H4 (cell line): ENCODE results near the gene DNMT3A. TPM values are rescaled to one million over a fixed set of nuclear protein-coding genes. Genes with fewer than 3 reads are reported as not detected.

Experiments used
- DNase-seq: peaks from one replicate; pipeline ENCODE4 v3.0.0-alpha.2; 2015; ENCODE audit warnings: low spot score
- total RNA-seq: library from RNA; depleted of rRNA; stranded (reverse); fragments of >200 nt; shearing (Covaris generic); gene quantifications from 2 replicates; pipeline ENCODE4 v1.2.3, GENCODE V29; 2014

DNMT3A gene
- total RNA-seq, 1 experiment from 2014 or later, result 2.4 TPM

DNA sequence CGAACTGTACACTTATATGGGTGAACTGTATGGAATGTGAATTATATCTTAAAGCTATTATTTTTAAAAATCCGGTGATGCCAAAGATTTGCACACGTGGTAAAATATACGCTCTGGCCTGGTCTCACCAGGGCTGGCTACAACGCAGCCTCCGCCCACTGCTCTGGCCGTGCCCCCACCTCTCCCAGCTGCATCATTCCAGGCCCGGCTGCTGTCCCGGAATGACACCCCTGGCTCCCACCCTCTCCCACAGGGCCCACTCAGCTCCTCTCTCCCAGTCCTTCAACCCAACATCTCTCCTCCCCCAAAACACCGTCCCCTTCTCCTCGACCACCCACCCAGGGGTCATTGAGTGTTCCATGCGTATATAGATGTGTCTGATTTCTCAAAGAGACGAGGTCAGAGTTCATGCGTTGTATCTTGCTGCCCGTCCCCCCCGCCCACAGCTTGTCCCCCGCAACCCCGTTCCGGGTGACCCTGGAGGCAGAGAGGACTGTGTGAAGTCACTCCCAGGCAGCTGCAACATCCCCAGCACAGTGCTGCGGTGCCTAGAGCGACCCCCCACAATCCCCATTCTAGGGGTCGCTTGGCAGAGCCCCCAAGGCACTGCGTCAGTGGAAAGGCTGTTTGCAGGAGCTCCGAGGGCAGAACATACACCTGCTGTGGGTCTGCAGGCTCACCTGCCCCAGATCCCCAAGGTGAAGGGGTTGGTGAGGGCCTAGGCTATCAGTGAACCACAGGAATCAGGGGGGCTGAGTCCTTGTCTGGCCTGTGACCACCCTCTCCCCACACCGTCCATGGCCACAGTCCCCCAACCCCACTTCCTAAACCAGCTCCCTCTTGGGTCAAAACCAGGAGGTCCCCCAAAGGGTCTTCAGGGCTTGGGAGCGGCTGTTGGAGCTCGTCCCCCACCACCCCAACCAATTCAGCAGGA, 13.3 kb downstream of the DNMT3A start:
- no peak for DNase-seq

DNA sequence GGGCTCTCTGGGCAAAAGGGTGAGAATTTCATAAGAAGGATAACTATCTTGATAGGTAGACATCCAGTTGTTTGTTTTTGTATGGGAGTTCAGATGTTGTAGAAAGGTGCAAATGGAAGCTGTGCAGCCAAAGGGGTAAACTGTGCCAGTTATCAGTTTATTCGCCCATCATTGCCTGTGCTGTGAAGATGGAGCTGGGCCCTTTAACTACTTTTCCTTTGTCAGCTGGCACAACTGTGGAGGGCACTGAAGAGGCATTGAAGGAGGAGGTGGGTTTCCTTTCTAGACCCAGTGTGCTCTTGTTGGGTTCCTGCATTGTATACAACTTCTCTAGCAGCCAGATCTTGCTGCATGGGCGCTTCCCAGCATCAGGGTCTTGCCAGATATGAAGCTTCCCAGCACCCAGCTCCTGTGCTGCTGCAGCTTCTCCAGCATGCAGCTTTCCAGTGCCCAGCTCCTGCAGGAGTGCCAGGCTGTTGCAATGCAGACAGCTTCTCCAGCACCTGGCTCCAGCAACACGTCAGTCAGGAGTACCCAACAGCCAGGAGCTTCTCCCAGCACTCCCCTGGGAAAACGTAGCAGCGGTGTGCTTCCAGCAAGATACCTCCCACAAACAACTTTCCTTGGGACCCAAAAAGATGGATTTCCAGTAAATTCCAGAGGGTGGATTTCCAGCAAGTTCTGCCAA, 15.3 kb downstream of the DNMT3A start:
- DNase-seq, result no peak

DNA sequence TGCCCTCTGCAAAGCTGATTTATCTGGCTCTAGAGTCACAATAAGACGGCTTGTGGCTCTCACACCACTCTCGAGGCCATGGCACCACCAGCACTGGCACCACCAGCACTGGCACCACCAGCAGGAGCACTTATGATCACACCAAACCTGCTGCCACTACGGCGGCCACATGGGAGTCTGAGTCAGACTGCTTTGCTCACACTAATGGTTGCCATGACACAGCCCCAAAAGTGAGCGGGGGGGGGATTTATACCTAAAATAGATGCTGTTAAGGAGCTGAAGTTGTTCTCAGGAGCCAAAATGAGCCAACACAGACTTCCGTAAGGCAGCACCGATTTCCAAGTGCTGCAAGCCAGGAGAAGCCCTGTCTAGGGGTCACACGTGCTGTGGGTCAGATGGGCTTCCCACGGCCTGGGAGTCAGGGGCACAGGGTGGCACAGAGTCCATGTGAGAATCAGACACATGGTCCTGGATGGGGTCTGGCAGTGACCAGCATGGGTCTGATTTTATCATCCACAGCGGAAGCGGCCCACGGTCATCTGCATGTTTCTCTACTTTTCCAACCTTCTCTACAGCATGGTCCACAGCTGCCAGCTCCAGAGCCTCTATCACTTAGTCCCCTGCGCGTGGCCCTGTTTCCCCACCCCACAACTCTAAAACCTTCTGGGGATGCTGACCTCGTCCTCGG, 16.7 kb downstream of the DNMT3A start:
- DNase-seq, result no peak

DNA sequence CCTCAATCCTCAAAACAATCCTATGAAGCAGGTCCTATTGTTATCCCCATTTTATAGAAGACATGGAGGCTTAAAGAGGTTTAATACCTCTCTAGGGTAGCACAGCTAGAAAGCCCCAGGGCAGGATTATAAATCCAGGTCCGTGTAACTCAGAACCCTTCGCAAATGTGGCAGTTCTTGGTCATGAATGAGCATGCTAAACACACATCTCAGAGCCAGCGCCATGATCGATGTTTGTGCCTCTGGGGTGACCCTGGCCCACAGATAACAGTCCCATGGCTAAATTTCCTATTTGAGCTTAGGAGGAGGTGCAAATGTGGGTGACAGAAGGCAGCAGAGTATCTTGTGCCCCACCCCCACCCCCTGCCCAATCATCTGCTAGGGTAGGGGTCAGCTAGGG, 17.5 kb downstream of the DNMT3A start:
- no peak for DNase-seq

DNA sequence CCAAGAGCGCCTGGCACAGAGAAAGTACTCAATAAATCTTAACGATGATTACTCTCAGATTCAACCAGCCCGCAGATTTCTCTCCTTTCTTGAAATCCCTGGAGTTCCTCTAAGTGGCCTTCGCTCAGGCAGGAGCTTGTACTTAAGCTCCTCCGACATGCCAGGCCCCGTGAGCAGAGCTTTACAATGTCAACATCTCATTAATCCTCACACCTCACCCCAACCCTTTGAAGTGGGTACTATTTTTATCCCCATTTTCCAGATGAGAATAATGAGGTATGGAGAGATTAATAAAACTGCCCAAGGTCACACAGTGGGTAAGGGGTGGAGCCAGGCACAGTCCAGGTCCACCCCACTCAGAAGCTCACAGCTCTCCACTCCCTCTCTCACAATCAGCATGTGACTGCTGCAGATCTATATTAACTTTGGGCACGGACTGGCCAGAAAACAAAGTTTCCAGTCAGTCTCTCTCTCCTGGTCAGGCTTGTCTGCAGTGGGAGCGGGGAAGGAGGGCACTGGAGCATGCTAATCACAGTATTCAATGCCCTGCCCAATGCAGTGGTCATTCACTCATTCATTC, 18.0 kb downstream of the DNMT3A start:
- DNase-seq, result no peak

DNA sequence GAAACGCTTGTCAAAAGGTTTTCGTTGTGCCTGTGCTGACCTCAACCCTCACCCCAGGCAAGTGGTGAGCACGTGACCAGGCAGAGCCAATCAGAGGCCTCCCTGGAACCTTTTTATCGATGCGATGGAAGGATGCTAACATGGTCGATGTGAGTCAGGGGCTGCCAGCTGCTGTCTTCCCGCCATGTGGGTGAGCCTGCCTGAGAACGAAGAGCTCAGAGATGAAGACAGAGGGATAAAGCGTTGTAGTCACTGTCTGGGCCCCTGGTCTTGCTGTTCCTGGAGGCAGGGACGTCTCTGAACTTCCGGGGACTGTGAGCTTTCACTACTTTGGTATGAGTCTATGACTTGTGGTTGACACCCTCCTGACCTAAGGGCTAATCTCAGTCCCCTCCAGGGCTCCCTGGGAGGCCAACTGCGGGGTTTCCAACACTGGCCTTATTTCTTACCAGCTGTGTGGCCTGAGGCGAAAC, 18.6 kb downstream of the DNMT3A start:
- DNase-seq, result no peak

DNA sequence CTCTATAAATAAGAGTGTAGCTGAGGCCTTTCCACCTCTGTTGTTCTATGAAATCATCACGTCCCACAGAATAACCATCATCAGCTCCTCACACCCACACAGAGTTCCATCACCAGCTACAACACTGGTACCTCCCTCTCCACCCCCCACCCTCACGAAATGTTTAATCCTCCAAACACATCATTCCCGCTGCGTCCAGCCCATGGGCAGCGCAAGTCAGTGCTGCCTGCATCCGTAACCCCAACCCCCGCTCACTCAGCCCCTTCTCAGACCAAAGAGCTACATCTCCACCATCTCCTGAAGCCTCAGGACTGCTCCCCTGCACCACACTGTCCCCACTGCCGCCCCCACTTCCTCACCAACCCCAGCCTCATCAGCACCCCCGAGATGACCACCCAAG, 19.4 kb downstream of the DNMT3A start:
- no peak for DNase-seq

DNA sequence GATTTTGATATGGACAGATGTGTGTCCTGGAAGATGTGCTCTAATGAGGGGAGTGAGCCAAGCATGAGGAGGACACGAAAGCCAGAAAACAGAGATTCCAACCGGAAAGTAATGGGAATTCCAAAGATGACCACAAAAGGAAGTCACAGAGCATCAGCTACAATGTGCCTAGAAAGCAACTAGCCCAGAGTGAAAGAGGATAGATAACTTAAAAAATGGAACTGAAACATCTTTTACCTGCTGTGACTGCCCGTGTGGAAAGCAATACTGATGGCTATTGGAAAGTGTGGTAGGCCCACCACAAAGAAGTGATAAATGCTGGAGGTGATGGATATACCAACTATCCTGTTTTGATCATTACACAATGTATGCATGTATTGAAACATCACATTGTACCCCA, 21.6 kb downstream of the DNMT3A start:
- DNase-seq, result no peak

DNA sequence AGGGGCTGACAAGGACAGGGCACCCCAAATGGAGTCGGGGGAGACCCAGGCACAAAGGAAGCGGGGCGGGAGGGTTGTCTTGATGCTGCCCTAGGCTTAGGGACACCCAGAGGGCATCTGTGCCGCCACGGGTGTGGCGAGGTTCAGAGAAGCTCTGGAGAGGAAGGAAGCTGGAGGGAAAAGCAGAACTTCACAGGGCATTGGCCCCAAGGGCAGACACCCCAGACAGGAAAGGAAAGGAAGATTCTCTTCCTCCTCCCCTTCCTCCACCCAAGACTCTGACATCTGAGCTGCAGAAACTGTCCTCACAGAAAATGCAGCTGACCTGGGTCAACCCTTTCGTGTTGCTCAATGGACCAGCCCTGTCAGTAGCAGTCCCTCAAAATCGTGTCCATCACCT, 25.6 kb downstream of the DNMT3A start:
- DNase-seq, result no peak

DNA sequence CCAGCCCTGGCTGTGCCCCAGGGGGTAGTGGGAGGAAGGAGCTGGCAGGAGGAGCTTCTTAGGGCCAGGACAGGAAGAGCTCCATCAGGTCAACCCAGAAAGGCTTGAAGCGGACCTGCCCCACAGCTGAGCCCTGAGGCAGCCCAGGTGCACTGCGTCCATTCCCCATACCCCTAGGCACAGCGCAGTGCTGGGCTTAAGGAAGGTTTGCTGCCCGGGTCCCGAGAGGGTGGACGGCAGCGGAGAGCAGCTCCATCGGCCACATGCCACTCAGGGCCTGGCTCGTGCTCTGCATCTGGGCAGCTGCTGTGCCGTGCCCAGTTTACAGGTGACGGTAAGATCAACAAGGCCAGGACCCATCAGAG, 26.4 kb downstream of the DNMT3A start:
- DNase-seq, result no peak

DNA sequence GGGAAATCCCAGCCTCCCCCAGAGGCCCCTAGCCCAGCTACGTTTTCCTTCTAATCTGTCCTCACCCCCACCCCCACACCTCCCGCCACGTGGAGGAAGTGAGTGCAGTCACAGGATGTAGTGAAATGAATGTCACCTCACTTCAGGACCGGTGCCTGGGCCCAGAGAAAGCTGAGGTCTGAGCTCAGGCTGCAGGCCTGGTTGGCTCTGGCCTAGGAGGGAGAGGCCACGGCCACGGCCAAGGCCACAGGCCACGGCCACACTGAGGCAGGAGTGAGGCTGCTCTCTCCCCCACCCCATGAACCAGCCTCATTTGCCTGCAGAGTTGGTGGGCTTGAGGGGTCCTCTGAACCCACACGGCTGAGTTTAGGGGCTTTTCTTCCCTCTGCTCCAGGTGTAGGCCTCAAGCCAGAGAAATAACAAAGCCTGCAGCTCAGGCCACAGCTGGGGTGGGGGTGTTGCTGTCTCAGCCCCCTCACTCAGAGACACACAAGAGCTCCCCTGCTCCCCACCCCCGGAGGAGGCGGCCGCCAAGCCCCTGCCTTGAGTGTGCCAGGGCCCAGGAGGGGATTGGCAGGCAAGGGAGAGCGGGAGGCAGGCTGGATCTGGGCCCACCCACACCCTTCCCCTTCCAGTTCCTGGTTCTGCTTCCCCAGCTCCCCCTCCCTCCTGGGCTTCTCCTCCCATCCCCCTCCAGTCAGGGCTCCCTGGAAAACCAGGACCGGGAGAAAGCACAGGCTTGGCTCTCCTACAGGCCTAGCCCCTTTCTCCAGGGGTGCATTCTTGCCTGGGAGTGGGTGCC, 27.0 kb downstream of the DNMT3A start:
- DNase-seq, result no peak

DNA sequence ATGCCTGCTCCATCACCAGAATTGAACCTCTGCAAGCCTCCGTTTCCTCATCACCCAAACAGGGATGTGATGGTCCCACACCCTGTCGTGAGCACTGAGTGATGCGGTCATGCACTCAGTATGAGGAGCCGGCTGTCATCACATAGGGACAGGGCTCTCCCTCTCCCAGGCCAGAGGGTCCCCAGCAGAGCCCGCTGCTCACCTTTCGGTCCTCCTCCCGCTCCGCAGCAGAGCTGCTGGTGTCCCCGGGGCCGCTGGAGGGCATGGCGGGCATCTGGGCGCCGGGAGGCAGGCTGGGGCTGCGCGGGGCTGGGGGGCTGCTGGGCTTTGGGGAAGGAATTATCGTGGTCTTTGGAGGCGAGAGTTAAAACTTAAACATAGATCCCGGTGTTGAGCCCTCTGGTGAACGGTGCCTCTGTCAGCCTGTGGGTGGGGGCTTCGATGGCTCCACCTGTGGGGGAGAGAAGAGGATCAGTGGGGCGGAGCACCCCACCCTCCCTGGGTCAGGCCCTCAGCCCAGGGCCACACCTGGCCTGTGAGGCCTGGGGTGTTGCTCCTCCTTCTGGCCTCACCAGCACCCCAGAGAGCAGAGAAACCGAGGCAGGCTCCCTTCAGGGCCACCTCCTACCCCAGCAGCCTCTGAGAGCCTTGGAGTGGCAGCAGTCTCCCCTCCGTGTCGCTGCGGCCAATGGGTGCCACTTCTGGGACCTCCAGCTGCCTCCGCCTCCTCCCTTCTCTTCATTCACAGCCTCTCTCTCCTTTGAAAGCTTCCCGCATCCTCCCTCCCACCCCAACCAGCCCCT, 27.8 kb downstream of the DNMT3A start:
- no peak for DNase-seq

DNA sequence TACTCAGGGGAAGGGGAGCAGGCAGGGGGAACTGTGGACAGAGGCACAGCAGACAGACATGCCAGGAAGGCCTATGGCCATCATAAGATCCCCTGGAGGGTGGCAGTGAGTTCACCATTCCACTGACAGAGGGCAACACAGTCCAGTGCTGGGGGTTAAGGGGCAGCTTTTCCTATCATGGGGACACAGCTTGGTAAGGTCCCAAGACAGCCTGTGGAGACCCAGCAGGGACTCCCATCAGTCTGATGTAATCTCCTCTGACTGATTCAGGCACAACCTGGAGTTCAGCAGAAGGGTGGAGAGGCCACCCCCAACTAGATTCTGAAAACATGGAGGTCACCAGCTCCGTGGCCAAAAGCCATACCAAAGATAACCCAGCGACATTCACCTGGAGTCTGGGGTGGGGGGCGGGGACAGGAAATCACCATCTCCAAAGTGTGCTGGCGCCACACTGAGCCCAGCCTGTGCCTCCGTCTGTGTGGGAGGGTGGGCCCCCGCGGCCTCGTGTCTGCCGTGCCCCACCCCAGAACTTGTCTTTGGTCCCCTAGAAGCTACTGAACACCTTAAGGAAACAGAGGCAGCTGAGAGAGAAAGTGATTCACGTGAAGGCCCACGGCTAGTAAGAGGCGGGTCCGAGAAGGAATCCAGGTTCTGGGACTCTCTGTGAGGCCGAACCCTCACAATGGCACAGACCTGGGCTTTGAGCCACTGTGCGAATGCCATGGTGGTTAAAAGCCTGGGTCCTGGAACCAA, 28.6 kb downstream of the DNMT3A start:
- no peak for DNase-seq

DNA sequence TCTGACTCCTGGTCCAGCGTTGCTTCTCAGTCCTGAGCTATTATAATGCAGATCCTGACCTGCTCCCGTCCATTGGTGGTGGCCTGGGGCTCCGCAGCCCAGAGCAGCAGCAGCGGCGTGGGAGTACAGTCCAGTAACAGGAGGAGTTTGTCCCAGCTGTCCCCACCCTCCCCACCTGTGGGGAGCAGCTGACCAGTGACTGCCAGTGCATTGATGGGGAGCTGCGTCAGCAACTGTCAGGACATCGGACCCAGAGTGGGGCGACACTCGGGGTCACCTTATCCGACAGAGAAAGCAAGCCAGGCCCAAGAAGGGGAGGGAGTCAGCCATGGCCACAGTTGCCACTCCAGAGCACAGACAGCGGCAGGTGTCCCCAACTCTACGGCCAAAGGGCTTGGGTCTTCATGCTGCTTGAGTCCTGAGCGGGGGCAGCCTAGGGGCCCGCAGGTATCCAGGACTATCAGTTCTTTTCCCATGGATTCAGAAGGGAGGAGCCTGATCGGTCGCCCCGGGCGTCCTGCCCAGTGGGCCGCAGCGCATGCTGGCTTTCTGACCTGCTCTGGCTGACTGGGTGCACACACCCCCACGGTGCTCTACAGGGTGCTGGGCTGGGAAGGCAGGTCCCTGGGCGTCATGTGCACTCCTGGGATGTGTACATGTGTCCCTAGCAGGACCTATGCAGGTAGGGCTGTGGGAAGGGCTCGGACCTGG, 29.7 kb downstream of the DNMT3A start:
- DNase-seq, result no peak

DNA sequence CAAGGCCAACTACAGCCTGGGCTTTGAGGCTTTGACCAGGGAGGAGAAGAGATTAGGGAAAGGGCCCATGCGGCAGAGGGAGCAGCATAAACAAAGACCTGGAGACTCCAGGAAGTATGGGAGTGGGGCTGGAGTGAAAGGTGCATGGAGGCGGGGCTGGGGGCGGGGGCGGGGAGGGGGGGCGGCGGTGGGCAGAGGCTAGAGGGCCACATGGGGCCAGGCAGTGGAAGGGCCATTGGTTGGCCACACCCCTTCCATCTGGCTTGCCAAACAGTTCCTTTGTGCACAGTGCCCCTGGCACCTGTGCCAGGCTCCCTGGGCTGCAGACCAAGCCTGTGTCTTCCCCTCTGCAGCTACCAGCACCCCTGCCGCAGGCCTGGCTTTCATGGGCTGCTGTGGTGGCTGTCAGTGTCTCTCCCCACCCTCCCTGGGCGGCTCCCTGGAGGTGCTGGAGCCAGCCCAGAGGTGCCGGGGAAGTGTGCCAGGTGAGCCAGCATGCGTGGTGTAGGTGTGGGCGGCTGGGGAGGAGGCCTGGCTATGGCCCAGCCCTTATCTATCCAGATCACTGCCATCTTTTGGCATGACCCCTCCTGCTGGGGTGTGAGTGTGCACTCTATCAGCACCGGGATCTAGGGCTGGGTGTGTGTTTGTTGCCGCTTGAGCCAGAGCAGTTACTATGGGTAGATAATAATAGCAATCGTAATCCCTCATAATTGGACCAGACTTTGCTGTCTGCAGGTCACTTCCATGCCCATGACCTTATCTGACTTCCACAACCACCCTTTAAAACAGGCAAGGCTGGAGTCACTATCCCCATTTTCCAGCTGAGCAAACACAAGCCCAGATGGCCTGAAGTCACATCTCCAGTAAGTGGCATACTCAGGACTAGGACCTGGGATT, 30.5 kb downstream of the DNMT3A start:
- no peak for DNase-seq

DNA sequence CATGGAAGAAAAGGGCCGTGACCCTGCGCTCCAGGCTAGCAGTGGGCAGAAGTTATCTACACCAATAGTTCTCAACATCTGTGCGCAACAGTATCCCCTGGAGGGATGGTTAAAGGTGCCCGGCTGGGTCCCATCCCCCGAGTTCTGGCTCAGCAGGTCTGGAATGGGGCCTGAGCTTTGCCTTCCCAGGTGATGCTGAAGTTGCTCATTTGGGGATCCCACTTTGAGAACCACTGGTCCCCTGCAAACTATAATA, 31.1 kb downstream of the DNMT3A start:
- no peak for DNase-seq

DNA sequence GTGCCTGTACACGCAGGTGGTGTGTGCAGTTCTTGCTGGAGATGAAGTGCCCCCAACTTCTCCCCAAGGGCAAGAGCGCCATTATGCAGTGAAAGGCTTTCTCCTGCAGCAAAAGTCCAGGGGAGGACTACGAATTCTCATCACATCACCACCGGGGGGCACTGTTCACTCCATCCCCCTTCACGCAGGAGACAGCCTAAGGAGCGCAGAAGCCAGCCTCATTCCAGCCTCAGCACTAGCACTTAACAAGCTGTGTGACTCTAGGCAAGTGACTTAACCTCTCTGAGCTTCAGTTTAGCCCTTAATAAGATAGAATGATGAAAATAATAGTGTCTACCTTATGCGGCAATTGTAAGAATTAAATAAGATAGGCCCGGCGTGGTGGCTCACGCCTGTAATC, 32.3 kb downstream of the DNMT3A start:
- peak; percentile 33 for DNase-seq

DNA sequence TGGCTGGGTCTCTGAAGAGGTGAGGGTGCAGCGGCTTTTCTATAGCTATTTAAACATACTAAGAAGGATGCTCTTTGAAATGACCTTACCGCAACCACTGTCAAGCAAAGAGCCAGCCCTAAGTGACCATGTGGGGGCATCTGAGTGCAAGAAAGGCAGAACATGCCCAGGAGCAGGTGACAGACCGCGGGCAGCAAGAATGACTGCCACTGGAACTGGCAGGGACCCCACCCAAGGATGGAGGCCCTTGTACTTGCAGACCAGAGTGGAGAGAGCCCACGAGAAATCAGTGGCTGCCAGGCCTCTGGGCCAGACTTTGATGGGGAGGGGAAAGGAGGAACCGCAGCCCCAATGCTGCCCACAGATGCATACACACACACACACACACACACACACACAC, 33.1 kb downstream of the DNMT3A start:
- DNase-seq, result no peak
